ENCODE results near the gene SLC9C1.

The SLC9C1 gene

DNA sequence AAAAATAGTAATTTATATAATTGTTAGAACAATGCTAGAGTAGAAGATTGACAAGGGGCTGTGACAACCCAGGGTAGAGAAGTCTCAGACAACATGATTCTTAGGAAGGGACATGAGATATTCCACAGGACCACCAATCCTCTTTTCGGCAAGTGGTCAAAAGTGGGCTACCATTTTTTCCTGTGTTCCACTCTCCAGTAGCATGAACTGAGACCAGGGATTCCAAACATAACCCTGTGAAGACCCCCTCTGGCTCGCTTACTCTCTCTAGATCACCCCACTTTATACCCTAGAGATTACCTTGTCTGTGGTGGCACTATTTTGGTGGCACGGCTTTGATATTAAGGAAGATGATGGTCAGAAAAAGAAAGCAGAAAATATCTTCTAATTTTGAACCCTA is 161.9 kb downstream of the SLC9C1 start:
- in situ Hi-C loops (cut with HindIII; ENCODE audit: low pct_unique_long_range_greater_than_20kb, low sequenced_read_pairs): no loop called here

DNA sequence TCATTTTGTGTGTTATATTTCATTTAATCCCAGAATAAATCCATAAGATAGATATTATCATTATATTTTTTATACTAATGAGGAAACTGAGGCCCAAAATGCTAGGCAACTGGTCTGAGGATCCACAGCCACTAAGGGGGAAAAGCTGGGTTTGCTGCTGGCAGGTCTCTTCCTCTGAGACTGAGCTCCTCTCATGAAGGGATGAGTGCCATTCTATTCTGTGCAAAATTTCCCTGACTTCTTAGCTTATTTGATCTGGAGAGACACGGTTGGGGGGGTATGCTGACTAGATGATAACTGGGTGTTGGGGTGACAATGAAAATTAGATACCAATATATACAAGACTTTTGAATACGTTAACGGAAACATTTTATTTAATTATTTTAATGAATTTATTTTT is 162.9 kb downstream of the SLC9C1 start:
- no peak for DNase-seq (ENCODE audit: low read depth in 1 of 2, low spot score in 1 of 2)
- in situ Hi-C loops (cut with HindIII; ENCODE audit: low pct_unique_long_range_greater_than_20kb, low sequenced_read_pairs): no loop called here
- TF ChIP-seq JUND (IDR thresholded peaks at IDR 0.05; ENCODE audit: low read depth): no peak

More for the DNA sequence above, 161.9 kb downstream of the SLC9C1 start:
- TF ChIP-seq JUND (IDR thresholded peaks at IDR 0.05; ENCODE audit: low read depth): no peak
- DNase-seq (ENCODE audit: low read depth in 1 of 2, low spot score in 1 of 2): no peak

DNA sequence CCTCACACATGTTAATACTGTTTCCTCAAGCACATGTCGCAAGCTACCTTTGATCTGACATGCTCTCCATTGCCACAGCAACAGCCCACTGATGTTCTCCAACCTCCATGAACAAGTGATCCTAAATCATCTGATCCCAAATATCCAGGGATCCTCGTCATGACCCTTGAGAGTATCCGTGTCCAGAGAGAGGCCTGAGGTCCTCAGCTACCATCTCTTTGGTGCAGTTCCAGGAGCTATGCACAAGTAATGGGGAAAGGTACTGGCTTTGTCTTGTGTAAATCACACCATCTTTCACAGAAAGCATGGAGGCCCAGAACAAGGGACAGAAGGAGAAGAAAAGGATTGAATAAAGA is 163.4 kb downstream of the SLC9C1 start:
- TF ChIP-seq JUND (IDR thresholded peaks at IDR 0.05; ENCODE audit: low read depth): no peak
- in situ Hi-C loops (cut with HindIII; ENCODE audit: low pct_unique_long_range_greater_than_20kb, low sequenced_read_pairs): no loop called here
- DNase-seq (ENCODE audit: low read depth in 1 of 2, low spot score in 1 of 2): no peak

DNA sequence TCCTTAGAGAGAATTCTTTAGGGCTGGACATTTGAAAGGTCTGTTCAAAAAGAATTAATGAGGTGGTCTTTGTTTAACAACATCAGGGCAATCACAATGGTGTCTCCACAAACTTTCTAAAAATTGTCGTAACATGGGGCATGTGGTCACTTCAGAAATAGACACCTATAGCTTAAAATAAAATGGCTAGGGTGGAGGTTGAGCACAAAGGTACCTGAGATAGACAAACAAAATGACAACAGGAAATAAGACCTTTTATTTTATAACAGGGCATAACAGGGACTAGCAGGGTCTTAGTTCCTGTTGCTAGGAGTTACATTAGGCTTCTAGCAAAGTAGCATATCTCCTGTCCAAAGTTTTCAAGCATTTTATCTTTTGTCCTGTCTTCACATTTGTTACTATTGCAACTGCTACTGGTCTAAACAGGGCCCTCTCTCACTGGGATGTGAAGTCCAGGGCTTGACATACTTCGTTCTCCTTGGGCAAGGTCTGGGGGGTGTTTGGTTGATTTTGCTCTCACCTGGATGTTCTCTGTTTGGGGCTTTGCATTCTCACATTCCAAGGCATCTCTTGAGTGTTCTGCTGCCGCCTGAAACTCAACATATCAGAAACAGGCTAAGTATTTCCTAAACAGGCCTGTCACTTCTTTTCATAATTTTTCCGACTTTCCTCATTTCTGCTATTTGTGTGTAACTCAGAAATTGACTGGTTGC is 163.9 kb downstream of the SLC9C1 start:
- in situ Hi-C loops (cut with HindIII; ENCODE audit: low pct_unique_long_range_greater_than_20kb, low sequenced_read_pairs): no loop called here
- no peak for TF ChIP-seq JUND (IDR thresholded peaks at IDR 0.05; ENCODE audit: low read depth)
- no peak for DNase-seq (ENCODE audit: low read depth in 1 of 2, low spot score in 1 of 2)

DNA sequence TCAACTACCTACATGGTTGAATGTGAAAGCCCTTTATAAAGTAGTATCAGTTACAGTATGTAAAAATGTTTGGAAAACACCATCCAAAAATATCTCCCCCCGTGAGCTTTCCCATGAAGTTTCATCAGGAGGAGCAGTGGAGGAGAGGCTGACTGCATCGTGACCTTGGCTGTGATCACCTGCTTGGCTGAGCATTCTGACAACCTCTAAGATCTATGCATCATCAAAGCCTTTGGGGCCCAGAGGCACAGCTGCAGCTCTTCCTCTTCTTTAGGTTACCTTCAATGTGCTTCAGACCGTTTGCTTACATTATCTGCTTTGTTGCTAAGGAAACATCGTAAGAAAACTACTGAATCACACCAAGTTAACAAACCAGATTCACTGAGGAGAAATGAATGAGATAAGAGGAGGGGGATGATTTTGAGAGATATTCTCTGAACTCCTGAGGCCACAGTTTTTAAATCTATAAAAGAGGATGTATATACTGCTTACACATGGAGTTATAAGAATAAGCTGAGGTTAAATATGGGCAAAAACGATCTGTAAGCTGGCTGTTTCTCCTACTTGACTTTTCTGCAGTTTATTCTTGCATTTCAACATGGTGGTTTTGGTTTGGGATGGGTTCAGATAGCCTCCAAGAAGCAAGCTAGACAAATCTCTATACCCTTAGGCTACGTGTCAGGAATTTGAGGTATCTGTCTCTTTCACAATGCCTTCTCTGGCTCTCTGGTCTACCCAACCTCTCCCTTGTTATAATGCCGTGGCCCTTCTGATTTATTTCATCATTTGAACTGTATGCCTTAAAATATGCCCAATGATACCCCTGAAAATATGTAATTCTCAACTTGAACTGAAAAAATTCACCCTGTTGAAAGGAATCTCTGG is 164.9 kb downstream of the SLC9C1 start:
- TF ChIP-seq JUND (IDR thresholded peaks at IDR 0.05; ENCODE audit: low read depth): no peak
- no peak for DNase-seq (ENCODE audit: low read depth in 1 of 2, low spot score in 1 of 2)
- in situ Hi-C loops (cut with HindIII; ENCODE audit: low pct_unique_long_range_greater_than_20kb, low sequenced_read_pairs): no loop called here

GRCh38 chr3:112127522-112128494 is 166.2 kb downstream of the SLC9C1 start:
- no peak for TF ChIP-seq JUND (IDR thresholded peaks at IDR 0.05; ENCODE audit: low read depth)
- in situ Hi-C loops (cut with HindIII; ENCODE audit: low pct_unique_long_range_greater_than_20kb, low sequenced_read_pairs): no loop called here
- DNase-seq (ENCODE audit: low read depth in 1 of 2, low spot score in 1 of 2): no peak

DNA sequence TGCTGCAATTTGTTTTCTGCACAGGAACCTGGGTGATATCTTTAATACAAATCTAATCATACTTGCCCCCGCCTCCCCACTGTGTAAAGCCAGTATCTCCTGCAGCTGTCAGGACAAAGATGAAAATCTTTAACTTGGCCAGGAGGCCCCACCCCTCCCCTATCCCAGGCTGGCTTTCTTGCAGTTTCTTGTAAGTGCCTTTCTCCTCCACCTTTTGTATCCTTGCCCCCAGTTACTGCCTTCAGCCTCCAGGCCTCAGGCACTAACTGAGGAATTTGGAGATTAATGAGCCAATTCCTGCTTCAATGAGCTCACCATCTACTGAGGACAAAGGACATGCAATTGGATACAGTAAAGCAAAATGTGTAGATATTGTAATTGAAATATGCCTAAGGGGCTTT is 167.5 kb downstream of the SLC9C1 start:
- TF ChIP-seq JUND (IDR thresholded peaks at IDR 0.05; ENCODE audit: low read depth): no peak
- no peak for DNase-seq (ENCODE audit: low read depth in 1 of 2, low spot score in 1 of 2)
- in situ Hi-C loops (cut with HindIII; ENCODE audit: low pct_unique_long_range_greater_than_20kb, low sequenced_read_pairs): no loop called here

DNA sequence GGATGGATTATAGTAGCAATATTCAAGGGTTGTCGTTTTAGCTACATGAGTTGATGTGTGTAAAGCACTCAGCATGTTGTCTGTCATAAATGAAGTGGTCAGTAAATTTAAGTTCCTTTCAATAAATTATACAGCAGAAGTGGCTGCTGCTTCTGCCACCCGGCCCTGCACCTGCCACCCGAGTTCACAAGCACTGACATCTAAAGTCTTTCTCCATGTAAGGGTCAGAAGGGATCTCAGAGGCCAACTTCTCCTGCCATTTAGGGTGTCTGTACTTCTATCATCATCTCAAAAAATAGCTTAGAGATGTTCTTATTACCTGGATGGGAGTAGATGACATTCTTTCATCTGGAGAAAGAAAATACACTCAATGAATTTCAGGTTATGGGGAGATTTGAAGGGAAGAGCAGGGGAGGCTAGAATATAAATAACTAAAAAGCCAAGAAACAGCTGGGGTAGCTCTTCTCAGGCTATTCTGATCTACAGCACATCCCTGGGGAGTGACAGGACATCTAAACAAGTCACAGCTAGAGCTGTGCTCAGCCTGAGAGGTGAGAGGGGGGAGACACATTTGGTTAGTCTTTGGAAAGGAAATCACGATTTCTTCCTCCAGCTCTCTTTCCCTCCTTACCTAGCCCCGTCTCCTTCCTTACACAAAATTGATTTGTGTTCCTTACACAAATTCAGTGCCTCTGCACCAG is 169.0 kb downstream of the SLC9C1 start:
- in situ Hi-C loops (cut with HindIII; ENCODE audit: low pct_unique_long_range_greater_than_20kb, low sequenced_read_pairs): no loop called here

DNA sequence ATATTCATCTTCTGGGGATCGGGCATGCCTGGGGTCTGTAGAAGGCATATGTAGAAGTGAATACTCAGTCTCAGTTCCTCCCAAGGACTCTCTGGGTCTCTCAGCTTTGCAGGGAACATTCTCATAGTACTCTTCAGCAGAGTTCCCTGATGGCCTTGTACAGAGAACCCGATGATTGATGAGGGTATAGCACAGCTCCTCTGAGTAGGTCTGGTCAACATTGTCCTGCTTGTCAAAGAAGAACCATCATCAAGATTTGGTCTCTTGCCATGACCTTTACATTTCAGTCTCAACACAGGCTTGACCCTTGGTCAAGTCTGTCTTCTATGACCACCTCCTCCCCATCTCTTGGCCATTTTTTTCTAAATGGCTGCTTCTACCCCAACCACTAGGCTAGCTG is 170.5 kb downstream of the SLC9C1 start:
- TF ChIP-seq JUND (IDR thresholded peaks at IDR 0.05; ENCODE audit: low read depth): no peak
- in situ Hi-C loops (cut with HindIII; ENCODE audit: low pct_unique_long_range_greater_than_20kb, low sequenced_read_pairs): no loop called here
- DNase-seq (ENCODE audit: low read depth in 1 of 2, low spot score in 1 of 2): no peak

More for the DNA sequence above, 169.0 kb downstream of the SLC9C1 start:
- DNase-seq (ENCODE audit: low read depth in 1 of 2, low spot score in 1 of 2): no peak
- no peak for TF ChIP-seq JUND (IDR thresholded peaks at IDR 0.05; ENCODE audit: low read depth)

DNA sequence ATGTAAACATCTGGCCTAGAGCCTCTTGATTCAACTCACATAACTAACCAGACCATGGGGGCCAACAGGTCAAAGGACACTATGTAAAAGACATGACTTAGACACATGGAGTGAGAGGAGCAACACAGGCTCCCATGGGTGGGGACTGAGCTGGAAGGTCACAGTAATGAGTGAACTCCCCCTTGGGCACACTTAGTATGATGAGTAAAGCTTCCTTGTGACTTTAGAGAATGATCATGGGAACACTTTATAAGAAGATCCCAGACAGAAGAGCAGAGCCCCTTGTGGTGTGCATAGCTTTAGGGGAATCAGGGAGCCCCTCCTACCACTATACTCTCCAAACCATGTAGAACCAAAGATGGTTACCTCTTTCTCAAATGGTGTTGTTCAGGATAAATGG is 171.1 kb downstream of the SLC9C1 start:
- in situ Hi-C loops (cut with HindIII; ENCODE audit: low pct_unique_long_range_greater_than_20kb, low sequenced_read_pairs): no loop called here
- DNase-seq (ENCODE audit: low read depth in 1 of 2, low spot score in 1 of 2): no peak
- TF ChIP-seq JUND (IDR thresholded peaks at IDR 0.05; ENCODE audit: low read depth): no peak

DNA sequence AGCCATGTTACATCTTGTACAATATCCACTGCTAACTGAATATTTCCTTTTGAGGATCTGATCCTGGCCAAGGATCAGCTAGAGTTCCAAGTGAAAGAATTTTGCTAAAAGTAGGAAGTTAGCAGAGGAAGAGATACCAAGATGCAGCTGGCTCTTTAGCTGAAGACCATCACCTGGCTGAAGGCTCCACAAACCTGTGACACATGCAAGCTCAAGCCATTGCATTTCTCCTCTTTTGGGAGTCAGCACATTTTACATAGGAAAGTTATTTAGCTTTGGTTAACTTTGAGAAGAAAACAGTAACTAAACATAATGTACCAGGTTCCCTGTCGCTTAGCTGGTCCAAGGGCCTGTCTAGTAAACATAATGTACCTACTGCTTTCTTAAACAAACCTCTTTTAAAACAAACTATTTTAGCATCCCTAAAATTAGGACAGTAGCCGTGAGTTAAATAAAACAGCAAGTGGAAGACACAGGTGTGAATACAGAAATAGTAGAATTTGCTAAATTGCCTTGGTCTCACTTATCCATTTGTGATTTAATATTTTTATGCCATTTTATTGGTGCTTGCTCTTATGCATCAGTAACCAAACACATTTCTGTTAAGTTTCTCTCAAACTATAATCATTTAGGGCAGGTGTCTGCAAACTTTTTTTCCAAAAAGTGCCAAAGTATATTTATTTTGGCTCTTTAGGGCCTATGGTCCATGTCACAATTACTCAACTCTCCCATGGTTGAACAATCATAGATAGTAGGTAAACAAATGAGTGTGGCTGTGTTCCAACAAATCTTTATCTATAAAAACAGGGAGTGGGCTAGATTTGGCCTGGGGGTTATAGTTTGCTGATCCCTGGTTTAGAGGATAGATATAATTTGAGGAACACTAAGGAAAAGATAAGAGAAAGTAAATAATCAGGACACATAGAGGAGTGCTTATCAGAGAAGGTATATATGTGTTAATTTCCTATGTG is 172.2 kb downstream of the SLC9C1 start:
- no peak for DNase-seq (ENCODE audit: low read depth in 1 of 2, low spot score in 1 of 2)
- in situ Hi-C loops (cut with HindIII; ENCODE audit: low pct_unique_long_range_greater_than_20kb, low sequenced_read_pairs): no loop called here
- no peak for TF ChIP-seq JUND (IDR thresholded peaks at IDR 0.05; ENCODE audit: low read depth)

All from T47D (cell line).